Jurkat, Clone E6-1 (cell line): ENCODE results near the gene SLBP.
"Not testable (repeated sequence)": the region's sequence is repeated elsewhere in the genome, so short reads cannot be mapped to it uniquely, and the experiment has no call there.

Source experiments
- DNase-seq: peaks from one replicate; pipeline ENCODE4 v3.0.0-alpha.2; 2011; ENCODE audit warnings: low read depth, low spot score
- H3K4me3 ChIP-seq: 2 replicates; pipeline ENCODE4 v1.5.1; 2011; ENCODE audit warnings: mild to moderate bottlenecking, low read length, control low read depth, moderate library complexity

Gene SLBP

DNA sequence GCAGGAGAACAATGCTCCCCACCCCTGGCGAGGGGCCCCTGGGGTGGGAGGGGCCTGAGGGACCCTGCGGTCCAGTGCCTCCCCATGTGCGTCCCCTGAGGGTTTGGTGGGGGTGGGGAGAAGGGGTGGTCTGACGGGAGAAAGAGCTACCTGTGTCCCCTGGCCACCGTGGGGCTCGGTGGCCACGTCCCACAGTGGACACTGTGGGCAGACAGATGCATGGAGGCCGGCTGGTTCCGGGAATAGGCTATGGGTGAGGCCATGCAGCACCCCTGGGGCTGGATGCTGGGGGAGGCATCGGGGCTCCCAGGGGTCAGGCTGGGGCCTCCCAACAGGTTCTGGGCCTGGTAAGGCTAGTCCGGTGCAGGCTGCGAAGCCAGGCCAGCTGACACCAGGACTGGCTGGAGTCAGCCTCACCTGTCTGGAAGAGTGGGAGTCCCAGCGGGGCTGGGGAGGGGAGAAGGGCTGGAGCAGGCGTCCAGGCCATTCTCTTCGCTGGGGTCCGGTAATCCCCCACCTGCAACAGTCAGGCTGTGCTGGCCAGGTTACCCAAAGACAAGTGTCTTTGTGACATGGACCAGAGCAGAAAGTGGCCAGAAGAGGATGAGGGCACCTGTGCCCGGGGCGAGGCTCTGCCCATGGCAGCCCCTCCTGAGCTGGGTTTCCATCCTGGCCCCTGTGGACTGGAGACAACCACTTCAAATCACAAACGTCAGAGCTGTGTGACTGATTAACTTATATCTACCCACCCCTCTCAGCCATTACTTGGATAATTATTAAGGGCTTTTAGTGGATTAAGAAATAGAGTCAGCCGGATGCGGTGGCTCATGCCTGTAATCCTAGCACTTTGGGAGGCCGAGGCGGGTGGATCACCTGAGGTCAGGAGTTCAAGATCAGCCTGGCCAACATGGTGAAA lies 26.6 kb downstream of the SLBP start:
- DNase-seq: no peak

DNA sequence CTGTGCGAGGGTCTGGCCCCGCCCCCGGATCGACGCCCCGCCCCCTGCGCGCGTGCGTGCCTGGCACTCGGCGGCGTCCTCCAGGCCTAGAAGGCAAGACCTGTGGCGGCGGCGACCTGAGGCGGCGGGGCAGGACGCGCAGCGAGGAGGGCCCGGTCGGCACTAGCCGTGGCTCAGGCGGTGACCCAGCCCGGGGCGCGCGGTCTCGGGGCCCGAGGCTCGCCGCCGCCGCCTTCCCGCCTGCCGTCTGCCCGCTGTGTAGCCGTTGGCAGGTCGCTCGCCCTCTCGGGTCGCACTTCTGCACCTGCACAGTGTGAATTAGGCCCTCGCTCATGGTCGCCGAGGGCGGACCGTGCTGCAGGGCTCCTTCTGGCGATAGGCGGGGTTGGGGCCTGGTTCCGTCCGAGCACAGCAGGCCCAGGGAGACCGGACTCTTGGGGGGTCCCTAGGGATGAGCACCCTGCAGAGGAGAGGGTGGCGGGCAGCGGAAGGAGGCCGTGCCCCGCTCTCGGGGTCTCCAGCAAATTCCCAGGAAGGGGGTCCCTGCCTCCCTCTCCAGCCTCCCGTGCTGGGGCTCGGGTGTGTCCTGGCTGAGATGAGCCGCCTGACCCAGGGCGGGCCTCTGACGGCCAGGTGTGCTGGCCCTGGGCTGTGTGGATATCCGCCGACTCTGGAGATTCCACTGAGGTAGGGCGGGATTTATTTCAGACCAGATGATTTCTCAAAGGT lies 27.4 kb downstream of the SLBP start:
- DNase-seq: no peak
- H3K4me3 ChIP-seq: peak overlapping the region; percentile 11; the same call in 1 of the 2 replicates

More for the DNA sequence above, 26.6 kb downstream of the SLBP start:
- H3K4me3 ChIP-seq: no peak overlapping the region

DNA sequence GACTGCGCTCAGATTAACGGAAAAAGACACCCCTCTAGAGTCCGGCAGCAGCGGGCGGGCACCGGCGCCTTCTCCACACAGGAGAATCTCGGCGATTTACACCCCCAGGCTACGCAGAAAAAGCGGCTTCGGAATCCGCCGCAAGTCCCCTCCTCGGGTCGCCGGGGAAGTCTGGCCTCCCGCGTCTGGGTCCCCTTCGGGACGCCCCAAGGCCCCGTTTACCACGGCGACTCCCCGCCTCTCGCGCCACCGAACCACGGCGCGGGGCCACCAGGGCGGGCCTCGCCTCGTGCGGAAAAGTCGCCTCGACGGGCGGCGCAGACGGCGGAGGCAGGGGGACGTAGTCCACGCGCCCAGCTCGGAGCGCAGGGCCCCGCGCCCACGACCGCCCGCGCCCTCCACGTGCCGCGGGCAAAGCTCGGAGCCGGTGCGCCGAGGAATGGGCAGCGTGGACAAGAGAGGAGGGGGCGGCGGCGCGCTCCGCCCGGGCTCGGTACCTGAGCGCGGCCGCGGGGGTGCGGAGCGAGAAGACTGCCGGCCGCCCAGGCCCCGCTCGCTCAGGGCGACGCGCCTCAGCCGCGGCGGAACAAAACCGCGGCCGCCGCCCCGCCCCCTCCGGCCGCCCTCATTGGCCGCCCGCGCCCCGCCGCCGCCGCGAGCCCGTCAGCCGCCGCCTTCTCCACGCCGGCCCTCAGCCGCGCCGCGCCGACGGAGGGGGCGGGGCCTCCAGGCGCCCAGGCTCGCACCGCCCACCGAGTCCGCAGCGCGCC lies 28.2 kb downstream of the SLBP start, which contains the start of gene FAM53A:
TSS of gene FAM53A (minus strand) at position 578 of the 770 bp plus-strand sequence. CDS start 15,572 bp downstream, outside the sequence.
- DNase-seq: peak; percentile 51
- peak within 1 kb of the TSS; percentile 43 for H3K4me3 ChIP-seq

DNA sequence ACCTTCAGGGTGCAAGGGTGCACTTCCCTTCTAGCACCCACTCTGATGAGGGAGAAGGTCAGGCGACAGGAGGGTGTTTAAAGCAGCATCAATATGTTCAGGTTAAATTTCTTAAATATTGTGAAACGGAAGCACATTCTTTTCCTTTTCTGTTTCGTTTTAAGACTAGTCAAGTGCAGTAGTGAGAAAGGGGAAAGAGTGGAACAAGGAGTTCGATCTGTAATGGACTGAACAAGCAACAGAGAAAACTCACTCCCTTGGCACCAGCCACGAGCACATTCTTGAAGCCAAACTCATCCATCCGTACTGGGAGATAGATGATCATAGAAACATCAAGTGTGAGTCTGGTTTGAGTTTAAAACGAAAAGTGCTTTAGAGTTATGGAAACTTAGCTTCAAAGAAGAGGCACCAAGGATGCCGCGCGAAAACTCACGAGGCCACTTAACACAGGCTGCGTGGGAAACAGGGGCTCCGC lies 28.8 kb downstream of the SLBP start:
- no peak for DNase-seq
- H3K4me3 ChIP-seq: peak overlapping the region; percentile 43

DNA sequence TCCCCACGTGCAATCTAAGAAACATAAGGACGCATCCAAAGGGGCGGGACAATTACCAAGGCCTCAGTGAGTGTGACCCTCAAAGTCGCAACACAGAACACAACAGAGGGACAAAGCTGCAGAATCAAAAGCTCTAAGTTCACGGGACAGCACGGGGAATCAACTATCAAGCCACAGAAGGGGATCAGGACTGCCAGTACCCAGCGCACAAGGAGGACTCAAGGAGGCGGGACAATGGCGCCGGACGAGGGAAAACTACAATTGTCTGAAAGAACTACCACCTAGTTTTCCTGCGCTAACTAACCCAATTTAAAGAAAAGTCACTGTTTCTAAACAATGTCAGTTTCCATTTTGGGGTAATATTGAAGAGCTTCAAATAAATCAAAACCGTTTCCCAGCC lies 29.3 kb downstream of the SLBP start:
- no peak for DNase-seq
- H3K4me3 ChIP-seq: no peak overlapping the region

DNA sequence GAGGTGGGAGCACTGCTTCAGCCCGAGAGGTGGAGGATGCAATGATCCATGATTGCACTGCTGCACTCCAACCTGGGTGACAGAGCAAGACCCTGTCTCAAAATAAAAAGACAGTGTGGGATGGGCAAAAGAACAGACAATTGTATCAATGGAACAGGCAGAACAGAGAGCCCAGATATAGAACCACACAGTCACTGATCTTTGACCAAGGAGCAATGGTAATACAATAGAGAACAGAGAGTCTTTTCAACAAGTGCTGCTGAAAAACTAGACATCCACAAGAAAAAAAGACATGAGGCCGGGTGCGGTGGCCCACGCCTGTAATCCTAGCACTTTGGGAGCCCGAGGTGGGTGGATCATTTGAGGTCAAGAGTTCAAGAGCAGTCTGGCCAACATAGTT lies 33.9 kb downstream of the SLBP start:
- DNase-seq: no peak
- H3K4me3 ChIP-seq: no peak overlapping the region

DNA sequence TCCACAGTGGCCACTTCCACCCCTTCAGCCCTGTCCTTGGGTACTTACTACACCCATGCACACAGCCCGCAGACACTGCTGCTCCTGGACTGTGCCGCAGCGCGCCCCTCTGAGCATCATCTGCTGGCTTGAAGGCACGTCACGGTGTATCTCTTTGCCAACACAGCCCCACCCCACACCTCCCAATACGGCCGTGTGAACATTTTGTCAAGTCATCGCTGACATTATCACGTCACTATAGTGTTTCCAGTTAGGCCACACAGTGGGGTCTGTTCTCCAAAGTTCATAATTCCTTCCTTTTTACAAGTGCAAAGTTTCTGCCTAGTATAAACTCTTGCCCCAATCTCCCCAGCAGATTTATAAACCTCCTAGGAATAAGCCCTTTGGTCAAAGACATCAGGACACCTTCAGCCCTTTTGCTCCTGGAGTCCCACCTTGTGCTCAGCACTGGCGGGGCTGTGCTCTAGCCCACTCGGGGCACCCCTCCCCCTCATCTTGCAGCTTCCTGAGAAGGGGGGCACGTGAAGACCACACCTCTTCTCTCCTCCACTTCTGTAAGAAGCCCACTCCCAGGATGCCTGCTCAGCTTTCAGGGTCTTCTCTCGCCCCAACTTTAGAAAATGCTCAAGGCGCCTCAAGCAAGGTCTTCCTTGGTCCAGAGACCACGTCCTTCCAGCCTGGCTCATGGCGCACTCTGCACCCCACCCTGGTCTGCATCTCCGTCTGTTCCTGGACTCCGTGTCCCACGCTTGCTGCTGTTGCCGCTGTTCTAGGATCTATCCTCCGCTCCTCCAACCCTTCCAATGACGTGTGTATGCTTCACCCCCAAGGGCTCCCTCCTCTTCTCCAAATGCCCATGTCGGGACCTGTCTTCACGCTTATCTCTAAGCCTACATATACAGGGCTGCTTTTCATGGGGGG lies 35.3 kb downstream of the SLBP start:
- H3K4me3 ChIP-seq: no peak overlapping the region
- no peak for DNase-seq

DNA sequence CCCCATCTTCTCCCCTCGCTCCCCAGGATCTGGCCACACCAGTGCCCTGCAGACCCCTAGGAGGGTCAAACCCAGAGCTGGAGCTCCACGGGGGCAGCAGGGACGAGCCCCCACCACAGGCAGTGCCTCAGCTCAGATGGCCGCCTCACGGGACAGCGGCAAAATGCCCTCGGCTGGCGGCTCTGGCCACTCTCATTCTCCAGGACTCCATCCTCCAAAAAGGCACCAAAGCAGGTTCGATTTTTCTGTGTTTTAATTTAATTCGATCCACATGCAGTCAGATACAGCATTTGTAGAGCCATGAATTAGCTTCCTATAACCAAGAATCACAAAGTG lies 36.3 kb downstream of the SLBP start:
- no peak overlapping the region for H3K4me3 ChIP-seq
- no peak for DNase-seq

DNA sequence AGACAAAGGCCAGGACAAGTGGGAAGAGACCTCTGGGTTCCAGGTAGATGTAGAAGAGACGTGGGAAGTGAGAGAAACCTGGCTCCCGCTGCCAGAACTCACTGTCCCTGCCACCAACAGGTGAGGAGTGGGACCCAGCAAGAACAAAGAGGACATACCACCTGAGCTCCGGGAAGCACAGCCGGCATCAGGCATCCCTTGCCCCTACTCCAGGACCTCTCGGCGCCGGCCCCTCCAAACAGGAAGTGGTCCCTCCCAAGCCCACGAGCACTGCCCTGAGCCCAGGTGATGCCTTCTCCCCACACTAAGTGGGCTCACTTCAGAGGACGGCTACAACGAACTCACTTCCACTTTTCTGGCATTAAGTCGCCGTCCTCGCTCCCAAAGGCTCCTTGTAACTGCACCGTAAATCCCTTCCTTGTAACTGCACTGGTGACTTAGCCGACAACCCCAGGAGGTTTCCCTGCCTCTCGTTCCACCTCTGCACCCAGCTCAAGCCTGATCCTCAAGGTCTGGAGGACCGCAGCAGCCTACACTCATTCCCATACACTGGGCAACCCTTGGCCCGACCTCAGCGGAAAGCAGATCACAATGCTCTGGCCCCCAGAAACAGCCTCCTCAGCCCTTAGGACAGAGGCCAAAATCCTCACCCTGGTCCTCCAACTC lies 36.9 kb downstream of the SLBP start:
- H3K4me3 ChIP-seq: no peak overlapping the region
- no peak for DNase-seq

DNA sequence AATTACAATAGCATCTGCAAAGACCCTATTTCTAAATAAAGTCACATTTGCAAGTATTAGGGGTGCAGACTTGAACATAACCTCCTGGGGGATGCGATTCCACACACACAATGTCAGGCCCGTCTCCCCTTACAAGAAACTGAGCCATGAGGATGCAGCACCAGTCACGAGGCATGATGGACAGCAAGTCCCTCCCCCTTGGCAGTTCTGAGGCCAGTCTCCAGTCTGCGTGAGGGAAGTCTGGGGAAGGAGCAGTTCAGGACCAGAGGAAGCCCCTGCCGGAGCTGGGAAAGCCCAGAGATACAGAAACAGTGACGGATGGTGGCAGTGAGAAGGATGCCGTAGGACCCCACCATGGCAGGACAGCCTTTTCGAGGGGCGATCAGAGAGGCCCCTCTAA lies 37.4 kb downstream of the SLBP start:
- no peak for DNase-seq
- H3K4me3 ChIP-seq: no peak overlapping the region

DNA sequence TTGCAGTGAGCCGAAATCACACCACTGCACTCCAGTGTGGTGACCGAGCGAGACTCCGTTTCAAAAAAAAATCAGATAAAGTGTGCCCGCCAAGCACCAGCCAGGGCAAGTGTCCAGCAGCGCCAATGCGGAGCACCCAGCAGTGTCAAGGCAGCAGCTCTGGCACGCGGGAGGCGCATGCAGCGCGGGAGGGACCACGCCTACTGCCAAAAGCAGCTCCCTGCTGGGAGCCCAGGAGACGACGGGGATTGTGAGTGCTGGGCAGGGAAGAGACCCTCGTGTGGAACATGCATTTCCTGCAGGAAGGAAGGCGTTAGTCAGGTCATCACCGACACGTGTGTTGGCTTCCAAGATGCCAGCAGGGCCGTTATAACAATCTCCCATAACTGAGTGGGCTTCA lies 38.4 kb downstream of the SLBP start:
- DNase-seq: no peak
- H3K4me3 ChIP-seq: no peak overlapping the region

DNA sequence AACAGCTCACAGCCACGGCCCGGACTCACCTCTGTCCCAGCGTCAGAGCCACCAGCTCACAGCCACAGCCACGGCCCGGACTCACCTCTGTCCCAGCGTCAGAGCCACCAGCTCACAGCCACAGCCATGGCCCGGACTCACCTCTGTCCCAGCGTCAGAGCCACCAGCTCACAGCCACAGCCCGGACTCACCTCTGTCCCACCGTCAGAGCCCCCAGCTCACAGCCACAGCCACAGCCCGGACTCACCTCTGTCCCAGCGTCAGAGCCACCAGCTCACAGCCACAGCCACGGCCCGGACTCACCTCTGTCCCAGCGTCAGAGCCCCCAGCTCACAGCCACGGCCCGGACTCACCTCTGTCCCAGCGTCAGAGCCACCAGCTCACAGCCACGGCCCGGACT lies 41.1 kb downstream of the SLBP start:
- not testable (repeated sequence) for DNase-seq, H3K4me3 ChIP-seq

DNA sequence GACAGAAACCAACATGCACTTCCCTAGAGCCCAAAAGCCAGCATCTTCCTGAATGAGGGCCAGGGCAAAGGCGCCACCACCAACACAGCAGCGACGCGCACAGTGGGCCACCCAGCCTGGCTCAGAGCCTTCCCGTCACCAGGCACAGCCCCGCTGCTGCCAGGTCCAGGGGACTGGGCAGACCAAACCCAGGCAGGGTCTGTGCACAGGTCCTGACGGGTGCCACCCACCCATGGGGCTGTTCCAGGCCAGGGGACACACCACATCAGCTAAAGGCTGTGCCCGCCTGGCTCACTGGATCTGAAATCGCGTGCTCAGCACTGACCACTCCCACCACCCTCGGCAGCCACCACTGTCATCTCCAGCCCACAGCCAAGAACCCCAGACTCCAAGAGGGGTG lies 41.8 kb downstream of the SLBP start:
- no peak for DNase-seq
- H3K4me3 ChIP-seq: no peak overlapping the region

DNA sequence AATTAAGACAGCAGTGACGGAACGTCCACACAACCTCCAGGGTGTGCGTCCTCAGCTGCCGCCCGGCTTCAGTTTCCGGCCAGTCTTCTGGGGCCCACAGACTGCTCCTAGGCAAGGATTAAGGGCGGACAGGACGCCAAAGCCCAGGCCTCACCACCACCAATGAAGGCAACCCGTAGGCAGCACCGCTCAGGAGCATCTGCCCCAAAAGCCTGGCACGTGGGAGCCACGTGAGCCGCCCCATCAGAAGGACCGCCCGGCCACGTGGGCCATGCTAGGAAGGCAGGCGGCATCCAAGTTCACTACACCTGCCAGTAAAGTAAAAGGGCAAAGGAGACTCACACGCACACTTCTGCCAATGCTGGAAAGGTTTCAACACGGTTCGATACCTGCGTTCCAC lies 42.3 kb downstream of the SLBP start:
- no peak overlapping the region for H3K4me3 ChIP-seq
- DNase-seq: no peak

DNA sequence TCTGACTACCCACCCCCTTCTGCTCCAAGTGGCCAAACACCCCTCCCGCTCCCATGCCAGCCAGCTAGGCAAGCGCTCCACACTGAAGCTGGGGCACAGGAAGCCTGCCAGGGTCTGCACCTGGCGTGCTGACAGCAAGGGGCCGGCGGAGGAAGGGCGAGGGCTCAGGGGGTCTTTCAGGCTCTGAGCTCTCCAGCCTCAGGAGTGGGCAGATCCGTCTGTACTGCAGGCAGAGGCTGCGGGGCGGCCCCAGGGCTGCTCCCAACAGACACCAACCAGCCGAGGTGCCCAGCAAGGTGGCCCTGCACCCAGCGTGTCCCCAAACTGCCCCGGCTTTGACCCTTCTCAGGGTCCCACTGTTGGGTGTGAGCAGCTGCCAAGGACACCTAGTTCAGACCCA lies 42.8 kb downstream of the SLBP start:
- H3K4me3 ChIP-seq: no peak overlapping the region
- no peak for DNase-seq

DNA sequence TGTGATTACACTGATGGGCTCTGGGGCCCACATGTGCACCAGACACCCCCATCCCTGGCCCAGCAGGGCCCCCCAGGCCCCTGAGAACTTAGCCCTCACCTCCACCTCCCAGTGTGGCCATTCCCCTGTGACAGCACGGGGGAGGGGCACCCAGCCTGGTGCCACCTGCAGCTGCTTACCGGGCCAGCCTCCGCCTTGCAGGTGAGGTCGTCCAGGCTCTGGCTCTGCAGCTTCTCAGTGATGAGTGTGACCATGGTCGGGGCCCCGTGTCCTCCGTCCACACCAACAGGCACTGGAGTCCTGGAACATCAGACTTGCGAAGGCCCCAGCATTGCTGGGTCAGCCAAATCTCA lies 43.7 kb downstream of the SLBP start:
- no peak for DNase-seq
- no peak overlapping the region for H3K4me3 ChIP-seq

DNA sequence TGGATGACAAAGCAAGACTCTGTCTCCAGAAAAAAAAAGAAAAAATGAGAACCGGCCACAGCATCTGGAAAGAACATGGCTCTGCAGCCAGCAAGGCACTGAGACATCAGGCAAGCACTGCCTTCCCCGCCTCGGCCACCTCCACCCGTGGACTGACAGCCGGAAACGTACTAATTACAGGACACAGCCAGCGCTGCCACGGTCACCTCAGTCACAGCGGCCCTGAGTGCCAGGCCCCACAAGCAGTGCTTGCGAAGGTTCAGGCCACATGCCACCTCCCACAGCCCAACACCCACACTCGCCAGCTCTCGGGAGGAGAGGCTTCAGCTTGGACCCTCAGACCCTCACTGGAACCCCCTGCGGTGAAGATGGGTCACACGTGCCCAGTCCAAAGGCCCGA lies 44.8 kb downstream of the SLBP start:
- H3K4me3 ChIP-seq: no peak overlapping the region
- DNase-seq: no peak

DNA sequence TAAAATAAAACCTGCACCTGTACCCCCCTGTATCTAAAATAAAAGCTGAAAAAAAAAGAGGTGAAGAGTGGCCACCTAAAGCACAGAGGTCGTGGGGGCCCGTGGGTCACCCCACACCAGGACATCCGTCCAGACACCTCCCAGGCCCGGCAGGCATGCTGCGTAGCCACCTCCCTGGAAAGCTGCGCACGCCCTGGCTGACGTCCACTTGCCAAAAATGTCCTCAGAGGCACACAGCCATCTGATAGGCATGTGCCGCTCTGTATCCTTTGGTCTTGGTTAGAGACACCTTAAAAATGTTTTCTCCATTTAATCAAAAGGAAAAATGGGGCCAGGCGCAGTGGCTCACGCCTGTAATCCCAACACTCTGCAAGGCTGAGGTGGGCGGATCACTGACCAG lies 45.7 kb downstream of the SLBP start:
- no peak overlapping the region for H3K4me3 ChIP-seq
- DNase-seq: no peak
